ENCODE measurements around the gene ZFR2.

The ZFR2 gene

DNA sequence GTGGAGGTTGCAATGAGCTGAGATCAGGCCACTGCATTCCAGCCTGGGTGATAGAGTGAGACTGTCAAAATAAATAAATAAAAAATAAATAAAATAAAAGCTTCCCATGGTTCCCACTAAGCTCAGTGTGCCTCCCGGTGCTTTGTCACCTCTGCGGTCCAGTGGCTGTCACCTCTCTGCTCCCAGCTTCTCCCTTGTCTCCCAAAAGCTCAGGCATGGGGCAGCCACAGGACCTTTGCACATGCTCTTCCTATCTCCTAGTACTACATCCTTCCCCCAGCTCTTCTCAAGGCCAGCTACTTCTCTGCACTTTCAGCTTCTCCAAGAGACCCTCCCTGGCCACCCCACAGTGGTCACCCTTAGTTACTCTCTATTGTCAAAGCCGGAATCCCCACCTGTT is 75.0 kb downstream of the ZFR2 start:
- no peak for DNase-seq (ENCODE audit: low read depth)
- no peak for TF ChIP-seq CTCF (IDR thresholded peaks at IDR 0.05; ENCODE audit: low read depth, low read length, missing control alignments)
- no peak overlapping the region for H3K4me3 ChIP-seq (ENCODE audit: low read depth, low read length)

DNA sequence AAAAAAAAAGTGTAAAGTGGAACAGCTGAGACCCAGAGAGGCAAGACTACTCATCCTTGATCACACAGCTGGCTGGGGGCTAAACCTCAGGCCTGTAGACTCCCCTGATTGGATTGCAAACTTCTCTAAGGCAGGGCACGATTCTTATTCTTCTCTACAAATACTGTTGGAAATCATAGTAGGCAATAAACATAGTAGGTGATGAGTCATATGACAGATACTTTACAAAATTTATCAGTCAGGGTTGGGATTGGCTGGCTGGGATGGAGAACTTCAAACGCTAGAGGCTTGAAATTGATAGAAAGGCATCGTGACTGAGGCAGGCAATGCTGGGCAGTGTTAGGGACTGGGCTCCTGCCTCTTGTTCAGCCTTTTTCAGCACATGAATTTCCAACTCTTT is 76.7 kb downstream of the ZFR2 start:
- DNase-seq (ENCODE audit: low read depth) = no peak
- H3K4me3 ChIP-seq (ENCODE audit: low read depth, low read length) = no peak overlapping the region
- TF ChIP-seq CTCF (IDR thresholded peaks at IDR 0.05; ENCODE audit: low read depth, low read length, missing control alignments) = no peak

- no peak for TF ChIP-seq CTCF (IDR thresholded peaks at IDR 0.05; ENCODE audit: low read depth, low read length, missing control alignments)
Observed at GRCh38 chr19:3790941-3791340, 77.9 kb downstream of the ZFR2 start.

DNA sequence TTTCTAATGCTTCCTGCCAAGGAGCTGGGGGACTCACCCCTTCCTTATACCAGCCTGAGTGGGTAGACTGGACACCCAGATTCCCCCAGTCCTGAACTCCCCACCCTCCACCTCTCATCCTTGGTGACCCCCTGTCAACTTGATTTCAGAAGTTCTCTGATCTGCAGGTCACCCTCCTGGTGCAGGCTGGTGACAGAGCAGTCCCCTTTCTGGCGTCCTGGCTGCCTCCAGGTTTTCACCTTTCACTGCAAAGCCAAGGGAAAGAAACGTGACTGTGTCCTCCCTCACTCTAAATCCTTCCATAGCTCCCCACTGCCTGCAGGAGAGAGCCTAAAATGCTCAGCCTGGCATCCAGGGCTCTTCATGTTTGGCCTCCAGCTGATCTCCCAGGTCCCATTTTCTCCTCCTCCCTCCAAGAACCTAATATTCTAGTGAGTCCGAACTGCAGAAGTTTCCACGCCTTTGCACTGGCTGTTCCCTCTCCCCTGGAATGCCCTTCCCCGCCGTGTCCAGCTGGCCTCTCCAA is 78.6 kb downstream of the ZFR2 start:
- DNase-seq (ENCODE audit: low read depth) = no peak
- no peak for TF ChIP-seq CTCF (IDR thresholded peaks at IDR 0.05; ENCODE audit: low read depth, low read length, missing control alignments)
- H3K4me3 ChIP-seq (ENCODE audit: low read depth, low read length) = no peak overlapping the region

More at GRCh38 chr19:3790941-3791340, 77.9 kb downstream of the ZFR2 start:
- no peak overlapping the region for H3K4me3 ChIP-seq (ENCODE audit: low read depth, low read length)
- DNase-seq (ENCODE audit: low read depth) = no peak

GRCh38 chr19:3788996-3789778 is 79.7 kb downstream of the ZFR2 start:
- no peak for TF ChIP-seq CTCF (IDR thresholded peaks at IDR 0.05; ENCODE audit: low read depth, low read length, missing control alignments)
- DNase-seq (ENCODE audit: low read depth) = no peak
- H3K4me3 ChIP-seq (ENCODE audit: low read depth, low read length) = no peak overlapping the region

GRCh38 chr19:3785938-3786824 is 82.7 kb downstream of the ZFR2 start, which contains the start of gene MATK:
Gene MATK (minus strand): TSS chr19:3786381. CDS start chr19:3785135, 1,246 bp downstream.
- no peak within 1 kb of the TSS for H3K4me3 ChIP-seq (ENCODE audit: low read depth, low read length)
- DNase-seq (ENCODE audit: low read depth) = no peak
- no peak for TF ChIP-seq CTCF (IDR thresholded peaks at IDR 0.05; ENCODE audit: low read depth, low read length, missing control alignments)

Measured in GM12864 (cell line).